ENCODE data around the gene SLC38A9. TPM values are rescaled to one million over a fixed set of nuclear protein-coding genes. Genes with fewer than 3 reads are reported as not detected.
A peak's percentile ranks its signal among the peaks of the same experiment; 100 is the strongest.

The SLC38A9 gene
- total and polyA plus RNA-seq, 10 donors: 7.9 to 45.0 (median 27.5) TPM

GRCh38 chr5:55634866-55635265, 77.3 kb downstream of the SLC38A9 start:
- intact Hi-C loops (cut with DNase I; ENCODE audit: low total_unique reads): no loop called here
- no peak for TF ChIP-seq CTCF (IDR thresholded peaks at IDR 0.05 in 8 of 11, conservative IDR thresholded peaks at IDR 0.05 in 3 of 11)
- TF ChIP-seq POLR2AphosphoS5 (IDR thresholded peaks at IDR 0.05): no peak
- no peak for TF ChIP-seq POLR2A (IDR thresholded peaks at IDR 0.05)
- Histone ChIP-seq H3K27me3 (replicated peaks in 1 of 7) (no peaks in the 10 kb centered on the region), H3K4me1 (peaks cover 0 to 29% (median 18%) of the 10 kb centered on the region in 6 donors), H3K27ac (peak overlapping the region in 5 of 8 donors; percentile 12 to 66 (median 51)), H3K4me3 (no peak overlapping the region), H3K9me3 (no peaks in the 10 kb centered on the region), H3K36me3 (peaks cover 0 to 35% (median 0%) of the 10 kb centered on the region in 6 donors)
- DNase-seq: no peak

GRCh38 chr5:55634209-55634805, 77.8 kb downstream of the SLC38A9 start:
- TF ChIP-seq POLR2AphosphoS5 (IDR thresholded peaks at IDR 0.05) (no peak), CTCF (IDR thresholded peaks at IDR 0.05 in 8 of 11, conservative IDR thresholded peaks at IDR 0.05 in 3 of 11) (no peak), POLR2A (IDR thresholded peaks at IDR 0.05) (no peak)
- peaks cover 0 to 39% (median 0%) of the 10 kb centered on the region in 6 donors for H3K36me3 ChIP-seq
- intact Hi-C loops (cut with DNase I; ENCODE audit: low total_unique reads): no loop called here
- H3K9me3 ChIP-seq: no peaks in the 10 kb centered on the region
- DNase-seq: no peak
- H3K27ac ChIP-seq: peak overlapping the region in 7 of 8 donors; percentile 12 to 66 (median 44)
- WGBS, 5 donors: 45 to 74% (median 65%) methylated on average over 1 of the region's 1 CpG
- peaks cover 0 to 29% (median 18%) of the 10 kb centered on the region in 6 donors for H3K4me1 ChIP-seq
- H3K4me3 ChIP-seq: no peak overlapping the region
- no peaks in the 10 kb centered on the region for H3K27me3 ChIP-seq (replicated peaks in 1 of 7)

- no peaks in the 10 kb centered on the region for H3K27me3 ChIP-seq (replicated peaks in 1 of 7)
- intact Hi-C loops (cut with DNase I; ENCODE audit: low total_unique reads): no loop called here
- no peak for TF ChIP-seq POLR2A (IDR thresholded peaks at IDR 0.05)
- TF ChIP-seq POLR2AphosphoS5 (IDR thresholded peaks at IDR 0.05): no peak
- TF ChIP-seq CTCF (IDR thresholded peaks at IDR 0.05 in 8 of 11, conservative IDR thresholded peaks at IDR 0.05 in 3 of 11): no peak
- H3K27ac ChIP-seq: peak overlapping the region in 7 of 8 donors; percentile 12 to 66 (median 44)
- peaks cover 0 to 34% (median 0%) of the 10 kb centered on the region in 6 donors for H3K36me3 ChIP-seq
- 51 to 73% (median 67%) methylated on average over 4 of the region's 4 CpGs for WGBS, 5 donors
- H3K4me1 ChIP-seq: peaks cover 0 to 29% (median 18%) of the 10 kb centered on the region in 6 donors
- H3K9me3 ChIP-seq: no peaks in the 10 kb centered on the region
- no peak overlapping the region for H3K4me3 ChIP-seq
- no peak for DNase-seq
Measured at GRCh38 chr5:55633574-55634208, 78.4 kb downstream of the SLC38A9 start.

- intact Hi-C loops (cut with DNase I; ENCODE audit: low total_unique reads): no loop called here
- no peaks in the 10 kb centered on the region for H3K27me3 ChIP-seq (replicated peaks in 1 of 7)
- H3K9me3 ChIP-seq: no peaks in the 10 kb centered on the region
- WGBS, 5 donors: 89 to 93% (median 93%) methylated on average over 5 of the region's 5 CpGs
- H3K4me3 ChIP-seq: no peak overlapping the region
- peaks cover 0 to 44% (median 0%) of the 10 kb centered on the region in 6 donors for H3K36me3 ChIP-seq
- TF ChIP-seq POLR2AphosphoS5 (IDR thresholded peaks at IDR 0.05) (no peak), CTCF (IDR thresholded peaks at IDR 0.05 in 8 of 11, conservative IDR thresholded peaks at IDR 0.05 in 3 of 11) (no peak), POLR2A (IDR thresholded peaks at IDR 0.05) (no peak)
- no peak overlapping the region for H3K27ac ChIP-seq
- H3K4me1 ChIP-seq: peaks cover 0 to 19% (median 11%) of the 10 kb centered on the region in 6 donors
- DNase-seq: no peak
Measured at GRCh38 chr5:55629815-55630214, 82.3 kb downstream of the SLC38A9 start.

Measured in spleen (tissue), 11 donors.